GM12878 (cell line): ENCODE data around the gene C1R.

ENCODE experiments used
- EP300 ChIP-seq, 2 experiments: fragments of 150-350 bp in 1 of 2; IDR thresholded peaks; 2 replicates each; pipeline ENCODE4 v1.6.1; 2011 to 2012; ENCODE audit warnings: low read depth in 2 of 2, low read length in 2 of 2, borderline replicate concordance in 1 of 2, improper control_type of control experiment in 1 of 2, inconsistent platforms in 1 of 2; ENCODE audit not compliant: control insufficient read depth in 1 of 2
- FOXM1 ChIP-seq: IDR thresholded peaks from 2 replicates; pipeline ENCODE4 v1.6.1; 2012; ENCODE audit warnings: low read depth, mild to moderate bottlenecking, inconsistent platforms, low read length, moderate library complexity
- HDGF ChIP-seq: fragments of 450-650 bp; IDR thresholded peaks from 2 replicates; pipeline ENCODE4 v1.6.1; 2016; ENCODE audit warnings: antibody characterized with exemption
- IKZF2 ChIP-seq, 2 experiments: fragments of 450-650 bp; IDR thresholded peaks; 2 replicates each; pipeline ENCODE4 v1.6.1; 2017; ENCODE audit warnings: mild to moderate bottlenecking in 2 of 2, moderate library complexity in 2 of 2
- JUNB ChIP-seq: IDR thresholded peaks from 2 replicates; pipeline ENCODE4 v1.6.1; 2016; ENCODE audit warnings: antibody characterized with exemption, mild to moderate bottlenecking
- SIN3A ChIP-seq: IDR thresholded peaks from 2 replicates; pipeline ENCODE4 v1.6.1; 2012; ENCODE audit warnings: low read depth, low read length, improper control_type of control experiment
- SMC3 ChIP-seq: IDR thresholded peaks from 2 replicates; pipeline ENCODE4 v1.6.1; 2011; ENCODE audit warnings: low read length, improper control_type of control experiment, borderline replicate concordance
- ZSCAN29 ChIP-seq: fragments of 450-650 bp; IDR thresholded peaks from 2 replicates; pipeline ENCODE4 v1.6.1; 2017; ENCODE audit warnings: mild to moderate bottlenecking, moderate library complexity
- TF ChIP-seq, protein P1 (sequence below): IDR thresholded peaks from 2 replicates; pipeline ENCODE4 v1.6.1; 2012; ENCODE audit warnings: low read depth, low read length, improper control_type of control experiment
- TF ChIP-seq, protein P2 (sequence below): IDR thresholded peaks from 2 replicates; pipeline ENCODE4 v1.6.1; 2011; ENCODE audit warnings: mild to moderate bottlenecking, low read depth, low read length, moderate library complexity; ENCODE audit not compliant: insufficient replicate concordance

DNA sequence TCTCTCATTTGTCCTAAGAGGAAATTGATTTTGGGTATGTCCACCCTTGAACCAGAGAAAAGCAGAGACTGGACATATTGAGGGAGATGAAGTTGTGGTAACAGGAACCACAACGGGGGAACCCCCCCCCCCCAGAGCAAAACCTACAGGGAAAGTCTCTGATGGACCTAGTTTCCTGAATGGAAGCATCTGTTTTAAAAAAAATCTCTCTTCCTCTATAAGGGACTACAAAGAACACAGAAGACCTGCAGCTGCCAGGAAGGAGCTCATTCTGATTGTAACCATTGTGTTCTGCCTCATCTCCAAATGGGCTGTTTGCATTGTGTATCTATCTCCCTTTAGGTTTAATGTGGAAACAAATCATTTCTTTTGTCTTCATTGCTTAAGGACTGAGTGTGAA, 18.3 kb downstream of the C1R start:
- no peak for TF ChIP-seq IKZF2 (IDR thresholded peaks at IDR 0.05)
- TF ChIP-seq EP300 (IDR thresholded peaks at IDR 0.05; ENCODE audit: borderline replicate concordance in 1 of 2, control insufficient read depth in 1 of 2, low read depth in 2 of 2, low read length in 2 of 2) = no peak
- no peak for TF ChIP-seq SMC3
- TF ChIP-seq, protein P1, sequence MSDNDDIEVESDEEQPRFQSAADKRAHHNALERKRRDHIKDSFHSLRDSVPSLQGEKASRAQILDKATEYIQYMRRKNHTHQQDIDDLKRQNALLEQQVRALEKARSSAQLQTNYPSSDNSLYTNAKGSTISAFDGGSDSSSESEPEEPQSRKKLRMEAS = no peak
- TF ChIP-seq HDGF = no peak
- TF ChIP-seq FOXM1 = no peak
- TF ChIP-seq, protein P2, sequence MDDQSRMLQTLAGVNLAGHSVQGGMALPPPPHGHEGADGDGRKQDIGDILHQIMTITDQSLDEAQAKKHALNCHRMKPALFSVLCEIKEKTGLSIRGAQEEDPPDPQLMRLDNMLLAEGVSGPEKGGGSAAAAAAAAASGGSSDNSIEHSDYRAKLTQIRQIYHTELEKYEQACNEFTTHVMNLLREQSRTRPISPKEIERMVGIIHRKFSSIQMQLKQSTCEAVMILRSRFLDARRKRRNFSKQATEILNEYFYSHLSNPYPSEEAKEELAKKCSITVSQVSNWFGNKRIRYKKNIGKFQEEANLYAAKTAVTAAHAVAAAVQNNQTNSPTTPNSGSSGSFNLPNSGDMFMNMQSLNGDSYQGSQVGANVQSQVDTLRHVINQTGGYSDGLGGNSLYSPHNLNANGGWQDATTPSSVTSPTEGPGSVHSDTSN = no peak
- no peak for TF ChIP-seq ZSCAN29
- TF ChIP-seq JUNB = no peak
- TF ChIP-seq SIN3A = no peak
